ENCODE data around the gene KNDC1.

GRCh38 chr10:133189256-133189655 is 29.2 kb downstream of the KNDC1 start:
- no peak for TF ChIP-seq LEF1 (IDR thresholded peaks at IDR 0.05; ENCODE audit: borderline replicate concordance)
- no peak for TF ChIP-seq ZNF384 (IDR thresholded peaks at IDR 0.05)
- no peak for TF ChIP-seq ELF4 (IDR thresholded peaks at IDR 0.05)
- TF ChIP-seq FOXA1 (IDR thresholded peaks at IDR 0.05): no peak
- no peak for TF ChIP-seq BHLHE40 (IDR thresholded peaks at IDR 0.05; ENCODE audit: borderline replicate concordance)

All from HEK293T (cell line).